GM18505 (cell line): Measurements from ENCODE around the gene INSYN1.
"Not testable (repeated sequence)": the region's sequence is repeated elsewhere in the genome, so short reads cannot be mapped to it uniquely, and the experiment has no call there.

Experiments used
- ATAC-seq: cut with Tn5 transposase; IDR thresholded peaks from one replicate; pipeline ENCODE4 v1.9.1; 2021; ENCODE audit not compliant: unreplicated experiment
- POLR2A ChIP-seq: IDR thresholded peaks from 4 replicates; pipeline ENCODE4 v1.6.1; 2011; ENCODE audit warnings: borderline replicate concordance; ENCODE audit not compliant: insufficient read depth, insufficient read length; ENCODE audit errors: extremely low read depth

Gene INSYN1

GRCh38 chr15:73704869-73705645 lies 48.1 kb downstream of the INSYN1 start:
- no peak for ATAC-seq
- no peak for TF ChIP-seq POLR2A

DNA sequence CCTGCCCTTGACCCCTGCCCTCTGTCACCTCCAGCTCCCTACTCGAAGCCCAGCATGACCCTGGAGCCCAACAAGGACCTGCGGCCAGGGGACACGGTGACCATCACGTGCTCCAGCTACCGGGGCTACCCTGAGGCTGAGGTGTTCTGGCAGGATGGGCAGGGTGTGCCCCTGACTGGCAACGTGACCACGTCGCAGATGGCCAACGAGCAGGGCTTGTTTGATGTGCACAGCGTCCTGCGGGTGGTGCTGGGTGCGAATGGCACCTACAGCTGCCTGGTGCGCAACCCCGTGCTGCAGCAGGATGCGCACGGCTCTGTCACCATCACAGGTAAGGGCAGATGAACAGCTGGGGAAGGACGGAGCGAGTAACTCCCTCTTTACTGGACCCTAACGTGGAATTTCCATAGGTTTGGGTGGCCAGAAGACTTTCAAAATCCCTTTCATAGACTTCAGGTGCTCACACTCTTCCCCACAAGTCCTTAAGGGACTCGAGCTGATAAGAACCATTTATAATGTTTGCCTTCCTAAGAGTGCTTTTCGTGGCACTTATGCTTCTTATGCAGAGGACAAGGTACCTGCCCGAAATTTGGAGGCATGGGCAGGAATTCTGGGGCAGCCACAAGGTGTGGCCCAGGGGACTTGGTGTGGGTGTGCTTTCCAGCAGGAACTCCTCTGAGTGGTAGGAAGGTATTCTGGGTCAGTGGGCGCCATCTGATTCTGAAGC lies 48.8 kb downstream of the INSYN1 start:
- not testable (repeated sequence) for ATAC-seq

- ATAC-seq, result not testable (repeated sequence)
These were observed 49.5 kb downstream of the INSYN1 start for GRCh38 chr15:73703601-73704000.

- ATAC-seq, result not testable (repeated sequence)
These were observed 50.6 kb downstream of the INSYN1 start for GRCh38 chr15:73702311-73703239.

DNA sequence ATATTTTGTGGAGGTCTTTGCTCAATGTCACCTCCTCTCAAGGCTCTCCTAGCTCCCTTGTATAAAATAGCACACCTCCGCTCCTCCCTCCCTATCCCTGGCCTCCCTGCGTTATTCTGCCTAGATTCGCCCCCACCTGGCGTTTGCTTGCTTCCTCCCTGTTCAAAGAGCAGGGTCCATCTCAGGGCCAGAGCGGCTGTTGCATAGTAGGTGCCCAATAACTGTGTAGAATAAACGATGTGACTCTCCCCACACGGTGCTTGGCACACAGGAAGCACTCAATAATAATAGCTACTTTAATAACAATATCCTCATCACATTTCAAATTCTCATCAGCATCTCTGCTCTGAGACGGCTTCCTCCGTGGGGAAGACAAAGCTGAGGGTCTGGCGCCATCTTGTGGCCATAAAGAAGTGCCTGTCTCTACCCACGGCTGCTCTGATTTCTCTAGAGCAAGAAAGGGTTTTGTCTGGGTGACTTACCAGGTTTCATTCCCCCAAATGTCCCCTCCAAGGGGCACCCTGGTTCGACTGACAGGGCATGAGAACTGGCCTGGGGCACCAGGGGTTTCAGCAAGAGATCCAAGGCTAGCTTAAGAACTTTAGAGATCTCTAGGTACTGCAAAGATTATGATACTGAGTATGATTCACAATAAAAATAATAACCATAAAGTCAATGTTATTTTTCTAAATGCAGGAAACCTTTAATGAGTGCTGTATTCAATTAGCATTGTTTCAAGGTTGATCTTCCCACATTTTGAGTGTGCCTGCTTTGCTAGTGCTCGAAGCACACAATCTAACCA lies 52.9 kb downstream of the INSYN1 start:
- no peak for TF ChIP-seq POLR2A

DNA sequence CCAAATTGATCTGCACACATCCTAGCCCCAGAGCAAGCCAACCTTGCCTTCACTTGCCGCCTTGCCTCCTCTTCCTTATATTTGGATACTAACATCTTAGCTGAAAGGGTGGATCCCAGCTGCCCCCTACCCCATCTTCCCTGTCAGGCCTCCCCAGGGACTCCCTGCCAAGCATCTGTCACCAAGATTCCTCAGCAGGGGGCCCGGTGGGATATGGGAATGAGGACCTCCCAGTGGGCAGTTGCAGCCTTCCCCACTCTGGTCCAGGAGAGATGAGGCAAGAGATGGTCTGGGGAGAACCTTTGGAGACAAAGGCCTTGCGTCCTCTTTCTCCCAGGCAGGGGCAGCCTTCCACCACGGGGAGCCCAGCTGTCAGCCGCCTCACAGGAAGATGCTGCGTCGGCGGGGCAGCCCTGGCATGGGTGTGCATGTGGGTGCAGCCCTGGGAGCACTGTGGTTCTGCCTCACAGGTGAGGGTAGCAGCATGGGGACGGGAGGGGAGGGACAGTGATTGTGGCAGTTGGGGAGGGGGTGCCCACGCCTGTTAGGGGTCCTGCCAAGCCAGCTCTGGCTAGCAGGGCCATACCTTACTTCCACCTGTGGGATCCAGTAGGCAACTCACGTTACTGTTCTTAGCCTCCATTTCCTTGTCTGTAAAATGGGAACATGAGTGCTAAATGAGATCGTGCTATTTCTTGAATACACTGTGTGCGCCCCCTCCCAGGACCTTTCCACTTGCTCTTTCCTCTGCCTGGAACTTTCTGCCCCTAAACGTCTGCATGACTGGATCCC lies 53.7 kb downstream of the INSYN1 start:
- TF ChIP-seq POLR2A, result no peak
- no peak for ATAC-seq

More for the DNA sequence above, 52.9 kb downstream of the INSYN1 start:
- ATAC-seq, result no peak

DNA sequence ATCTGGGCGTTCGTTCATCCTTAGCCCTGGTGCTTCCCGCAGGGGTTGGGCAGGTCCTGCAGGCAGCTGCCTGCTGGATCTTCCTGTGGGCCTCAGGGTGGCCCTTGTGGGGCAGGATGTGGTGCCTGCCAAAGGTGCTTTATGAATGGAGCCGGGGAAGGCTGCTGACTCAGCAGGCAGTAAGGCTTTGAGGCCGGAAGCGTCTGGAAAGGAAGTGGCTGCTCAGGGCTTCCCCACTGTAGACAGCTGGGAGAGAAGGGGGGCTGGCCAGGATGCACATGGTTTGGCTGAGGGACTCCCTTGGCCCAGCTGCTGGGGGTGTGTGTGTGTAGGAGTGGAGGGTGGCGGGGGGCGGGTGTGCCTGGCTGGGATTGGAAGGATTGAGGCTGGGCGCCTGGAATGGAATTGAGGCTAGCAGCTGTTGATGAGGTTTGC lies 56.1 kb downstream of the INSYN1 start:
- no peak for TF ChIP-seq POLR2A
- ATAC-seq, result peak; percentile 74

DNA sequence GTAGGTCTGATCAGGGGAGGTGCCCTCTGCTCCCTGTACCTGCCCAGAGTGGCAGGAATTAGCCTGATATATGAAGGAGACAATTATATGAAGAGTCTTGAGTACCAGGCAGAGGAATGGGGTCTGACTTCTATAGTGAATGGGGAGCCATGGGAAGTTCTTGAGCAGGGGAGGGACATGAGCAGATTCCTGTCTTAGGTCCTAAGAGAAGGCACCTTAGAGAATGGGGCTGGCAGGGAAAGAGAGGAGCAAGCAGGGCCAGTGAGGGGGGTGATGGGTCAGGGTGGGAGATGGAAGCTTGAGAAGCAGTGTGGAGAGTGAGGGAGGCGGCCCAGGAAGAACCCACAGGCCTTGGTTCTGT lies 56.5 kb downstream of the INSYN1 start:
- no peak for ATAC-seq
- no peak for TF ChIP-seq POLR2A

GRCh38 chr15:73695773-73696640 lies 57.1 kb downstream of the INSYN1 start:
- no peak for ATAC-seq
- TF ChIP-seq POLR2A, result no peak

GRCh38 chr15:73694419-73694818 lies 58.7 kb downstream of the INSYN1 start:
- no peak for TF ChIP-seq POLR2A
- ATAC-seq, result no peak

DNA sequence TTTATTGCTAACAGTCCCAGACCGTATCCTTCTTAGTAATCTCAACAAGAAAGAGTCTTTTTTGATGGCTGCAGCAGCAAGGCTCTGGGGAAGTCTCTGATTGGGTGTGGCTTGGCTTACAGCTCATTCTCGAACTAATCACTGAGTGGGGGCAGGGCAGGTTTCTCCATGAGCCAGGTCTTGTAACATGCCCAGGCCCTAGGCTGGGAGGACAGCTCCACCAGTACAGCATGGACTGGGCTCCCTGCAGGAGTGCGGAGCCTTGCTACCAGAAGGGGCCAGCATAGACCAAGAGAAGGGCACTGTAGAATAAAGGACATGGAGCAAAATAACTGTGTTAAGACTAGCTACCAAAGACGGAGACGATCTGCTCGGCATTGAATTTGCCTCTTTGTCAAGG lies 61.8 kb downstream of the INSYN1 start:
- no peak for ATAC-seq
- TF ChIP-seq POLR2A, result no peak
